Right ventricle myocardium inferior (tissue), 1 donor: ENCODE data around the gene SEMA4F. TPM values are rescaled to one million over a fixed set of nuclear protein-coding genes. Genes with fewer than 3 reads are reported as not detected.
"Not testable (repeated sequence)": the region's sequence is repeated elsewhere in the genome, so short reads cannot be mapped to it uniquely, and the experiment has no call there.

Experiments
- ATAC-seq: fragments of 200-7000 bp; cut with Tn5 transposase; one replicate; pipeline ENCODE4 v1.9.1; 2020; ENCODE audit warnings: mild to moderate bottlenecking, moderate library complexity
- DNase-seq: peaks from one replicate; pipeline ENCODE4 v3.0.0; 2021; ENCODE audit errors: missing footprints
- intact Hi-C: fragments of 100-400 bp; cut with DNase I; formaldehyde crosslinking; loops from one replicate; pipeline ENCODE4 v1.11.0; 2022
- long read RNA-seq: library from polyadenylated mRNA; unstranded; transcript quantifications from one replicate; pipeline ENCODE4 v2.0.0, GENCODE V29; 2021
- total RNA-seq: library from RNA; stranded (reverse); fragmentation: NEBNext Ultra II Directional; extraction: Animal tissue kit (Norgen Biotek cat#: 25700); gene quantifications from one replicate; pipeline ENCODE4 v1.2.1, GENCODE V29; 2021
- donor health status: DM: no; HTN: yes; CAD: no; lungs with severe emphysema.

SEMA4F gene, protein sequence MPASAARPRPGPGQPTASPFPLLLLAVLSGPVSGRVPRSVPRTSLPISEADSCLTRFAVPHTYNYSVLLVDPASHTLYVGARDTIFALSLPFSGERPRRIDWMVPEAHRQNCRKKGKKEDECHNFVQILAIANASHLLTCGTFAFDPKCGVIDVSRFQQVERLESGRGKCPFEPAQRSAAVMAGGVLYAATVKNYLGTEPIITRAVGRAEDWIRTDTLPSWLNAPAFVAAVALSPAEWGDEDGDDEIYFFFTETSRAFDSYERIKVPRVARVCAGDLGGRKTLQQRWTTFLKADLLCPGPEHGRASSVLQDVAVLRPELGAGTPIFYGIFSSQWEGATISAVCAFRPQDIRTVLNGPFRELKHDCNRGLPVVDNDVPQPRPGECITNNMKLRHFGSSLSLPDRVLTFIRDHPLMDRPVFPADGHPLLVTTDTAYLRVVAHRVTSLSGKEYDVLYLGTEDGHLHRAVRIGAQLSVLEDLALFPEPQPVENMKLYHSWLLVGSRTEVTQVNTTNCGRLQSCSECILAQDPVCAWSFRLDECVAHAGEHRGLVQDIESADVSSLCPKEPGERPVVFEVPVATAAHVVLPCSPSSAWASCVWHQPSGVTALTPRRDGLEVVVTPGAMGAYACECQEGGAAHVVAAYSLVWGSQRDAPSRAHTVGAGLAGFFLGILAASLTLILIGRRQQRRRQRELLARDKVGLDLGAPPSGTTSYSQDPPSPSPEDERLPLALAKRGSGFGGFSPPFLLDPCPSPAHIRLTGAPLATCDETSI
- total RNA-seq = 3.7 TPM
- long read RNA-seq, full-length matches to known transcripts = 4 of 6 reads
- long read RNA-seq, partial matches to known transcripts = 1 of 6 reads
- long read RNA-seq, other reads (novel, unspliced or antisense) = 1 of 6 reads

DNA sequence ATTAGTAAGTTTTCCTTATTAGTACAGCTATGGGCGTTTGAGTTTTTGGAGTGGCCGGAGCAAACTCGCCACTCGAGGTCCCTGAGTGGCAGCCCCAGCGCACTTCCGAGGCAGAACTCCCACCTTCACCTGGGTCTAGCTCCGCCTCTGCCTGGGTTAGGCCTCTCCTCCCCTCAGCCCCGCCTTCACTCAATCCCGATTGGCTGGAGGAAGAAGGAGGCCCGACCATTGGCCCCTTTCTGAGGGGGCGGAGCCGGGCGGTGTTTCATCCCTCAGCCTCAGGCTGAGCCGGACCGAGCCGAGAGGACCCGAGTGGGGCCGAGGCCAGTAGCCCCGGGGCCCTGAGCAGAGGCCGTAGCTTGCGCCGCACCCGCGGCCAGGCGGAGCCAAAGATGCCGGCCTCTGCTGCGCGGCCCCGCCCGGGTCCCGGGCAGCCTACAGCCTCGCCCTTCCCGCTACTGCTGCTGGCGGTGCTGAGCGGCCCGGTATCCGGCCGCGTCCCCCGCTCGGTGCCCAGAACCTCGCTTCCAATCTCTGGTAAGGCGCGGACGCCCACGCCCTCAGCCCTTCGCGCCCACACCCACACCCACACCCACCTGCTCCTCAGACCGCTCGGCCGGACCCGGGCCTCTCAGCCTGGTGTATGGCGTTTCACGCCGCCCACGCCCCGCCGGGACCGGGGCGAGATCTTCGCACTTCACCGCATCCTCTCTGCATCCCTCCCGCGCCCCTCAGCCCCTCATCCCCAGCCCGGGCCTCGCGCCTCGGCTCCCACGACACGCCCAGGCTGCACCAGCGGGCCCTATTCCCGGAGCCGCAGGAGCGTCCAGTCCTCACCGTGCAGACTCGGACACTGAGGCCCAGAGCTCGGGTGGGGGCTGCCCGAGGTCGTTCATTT lies at the start of gene SEMA4F:
SEMA4F (plus strand) TSS at position 263 of the 898 bp plus-strand sequence; CDS start at position 393, 130 bp downstream.
- DNase-seq = peak; percentile 97
- intact Hi-C loops = loop anchor here (10.0 kb wide), 1 partner anchor 149 kb away; the partner anchor contains the start of gene PCGF1
- ATAC-seq = peak; percentile 99

DNA sequence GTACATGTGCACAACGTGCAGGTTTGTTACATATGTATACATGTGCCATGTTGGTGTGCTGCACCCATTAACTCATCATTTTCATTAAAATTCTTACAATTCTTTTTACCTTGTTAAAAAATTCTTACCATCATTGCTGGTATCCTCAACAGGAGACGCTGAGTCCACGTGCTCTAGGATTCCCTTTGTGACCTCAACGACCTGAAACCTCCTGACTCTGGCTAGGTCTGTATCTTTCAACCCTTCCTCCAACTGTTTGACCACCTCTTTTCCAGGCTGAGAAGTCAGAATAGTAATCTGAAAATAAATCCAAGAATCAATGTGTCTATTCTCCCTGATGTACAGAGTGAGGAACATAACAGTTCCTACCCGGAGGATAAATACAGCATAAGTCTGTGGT lies 47.1 kb upstream of the SEMA4F start:
- DNase-seq (no peak), ATAC-seq (no peak)
- intact Hi-C loops = no loop called here

DNA sequence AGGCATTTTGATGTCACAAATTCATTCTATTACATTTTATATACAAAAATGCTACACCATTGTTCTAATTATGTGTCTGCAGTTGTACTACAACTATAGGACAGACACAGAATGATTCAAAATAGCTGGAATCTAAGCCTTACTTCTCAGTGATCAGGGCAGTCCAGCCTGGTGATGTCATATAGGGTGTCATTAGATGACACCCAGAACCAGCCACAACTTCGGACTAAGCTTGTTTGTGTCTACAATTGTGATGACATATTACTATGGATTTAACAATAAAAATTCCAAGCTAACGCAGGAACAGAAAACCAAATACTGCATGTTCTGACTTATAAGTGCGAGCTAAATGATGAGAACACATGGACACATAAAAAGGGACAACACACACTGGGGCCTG lies 36.9 kb upstream of the SEMA4F start:
- intact Hi-C loops = no loop called here
- no peak for DNase-seq
- ATAC-seq = no peak

- ATAC-seq (no peak), DNase-seq (no peak)
- intact Hi-C loops = no loop called here
Observed at GRCh38 chr2:74618410-74619083, 35.5 kb upstream of the SEMA4F start.

DNA sequence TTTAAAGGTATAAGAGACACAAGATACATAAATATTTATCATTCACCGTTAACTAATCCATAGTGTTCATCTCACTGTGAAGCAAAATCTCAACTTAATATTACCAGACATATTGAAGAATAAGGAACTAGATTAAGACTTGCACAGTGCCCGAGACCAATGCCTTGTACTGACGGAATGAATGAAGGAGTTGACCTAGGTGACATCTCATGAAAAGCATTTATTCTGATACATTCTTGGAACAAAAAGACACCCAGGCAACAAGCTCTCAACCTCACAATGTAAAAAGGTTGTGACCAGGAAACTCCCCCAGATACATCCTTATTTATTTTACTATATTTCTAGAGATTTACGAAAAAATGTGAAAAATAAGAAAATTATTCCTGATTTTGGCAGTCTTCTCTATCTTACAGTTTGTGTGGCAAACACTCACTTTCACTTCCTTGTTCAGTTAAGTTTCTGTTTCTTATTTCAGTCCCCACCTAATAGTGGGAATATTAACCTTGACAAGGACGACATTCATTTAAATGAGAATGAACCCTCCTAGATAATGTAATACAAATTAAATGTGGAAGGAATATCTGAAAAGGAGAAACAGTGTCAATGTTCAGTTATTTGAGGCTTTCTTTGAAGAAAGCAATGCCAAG lies 34.3 kb upstream of the SEMA4F start:
- ATAC-seq (no peak), DNase-seq (no peak)
- intact Hi-C loops = no loop called here

DNA sequence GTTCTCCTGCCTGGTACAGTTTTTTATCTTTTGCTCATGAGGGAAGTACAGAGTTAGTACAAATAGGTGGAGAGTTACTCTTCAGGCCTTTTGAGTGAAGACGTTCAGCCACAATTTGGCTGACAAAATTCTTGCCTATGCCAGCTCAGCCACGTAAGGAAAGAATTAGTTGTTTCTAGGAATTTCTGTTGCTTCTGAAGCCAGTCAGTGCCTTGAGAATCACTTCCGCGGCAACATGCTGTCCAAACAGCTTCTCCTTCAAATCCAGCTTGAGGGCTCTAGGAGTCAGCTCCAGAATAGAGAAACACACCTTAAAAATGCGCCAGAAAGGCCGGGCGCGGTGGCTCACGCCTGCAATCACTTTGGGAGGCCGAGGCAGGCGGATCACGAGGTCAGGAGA lies 33.4 kb upstream of the SEMA4F start:
- ATAC-seq (no peak), DNase-seq (no peak)
- intact Hi-C loops = no loop called here

GRCh38 chr2:74625658-74626425 lies 28.2 kb upstream of the SEMA4F start:
- ATAC-seq (no peak), DNase-seq (no peak)
- intact Hi-C loops = no loop called here

DNA sequence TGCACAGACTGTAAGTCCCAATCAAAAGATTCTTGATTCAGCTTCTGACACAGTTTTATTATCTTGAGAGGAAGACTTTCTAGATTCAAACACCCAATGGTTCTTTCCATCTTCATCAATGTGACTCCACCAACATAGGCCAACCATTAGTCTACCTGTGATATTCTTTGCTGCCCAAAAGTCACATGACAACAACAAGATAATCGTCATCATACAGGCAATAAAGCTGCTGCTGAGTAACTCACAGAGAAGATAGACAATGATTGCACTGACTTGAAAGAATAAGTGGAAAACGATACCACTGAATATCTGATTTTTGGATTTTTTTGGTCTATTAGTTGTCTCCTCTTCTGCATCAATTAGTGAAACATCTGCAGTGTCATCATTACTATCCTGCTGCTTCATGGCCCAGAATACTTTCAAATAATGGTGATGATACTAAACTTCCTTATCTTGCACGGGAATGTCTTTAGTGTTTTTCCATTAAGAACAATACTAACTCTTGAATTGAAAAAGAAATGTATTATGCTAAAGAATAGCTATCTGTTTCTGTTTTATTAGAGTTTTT lies 25.4 kb upstream of the SEMA4F start:
- DNase-seq (no peak), ATAC-seq (no peak)
- intact Hi-C loops = no loop called here

- DNase-seq, ATAC-seq, intact Hi-C loops: not testable (repeated sequence)
Observed at GRCh38 chr2:74630454-74630853, 23.6 kb upstream of the SEMA4F start.

DNA sequence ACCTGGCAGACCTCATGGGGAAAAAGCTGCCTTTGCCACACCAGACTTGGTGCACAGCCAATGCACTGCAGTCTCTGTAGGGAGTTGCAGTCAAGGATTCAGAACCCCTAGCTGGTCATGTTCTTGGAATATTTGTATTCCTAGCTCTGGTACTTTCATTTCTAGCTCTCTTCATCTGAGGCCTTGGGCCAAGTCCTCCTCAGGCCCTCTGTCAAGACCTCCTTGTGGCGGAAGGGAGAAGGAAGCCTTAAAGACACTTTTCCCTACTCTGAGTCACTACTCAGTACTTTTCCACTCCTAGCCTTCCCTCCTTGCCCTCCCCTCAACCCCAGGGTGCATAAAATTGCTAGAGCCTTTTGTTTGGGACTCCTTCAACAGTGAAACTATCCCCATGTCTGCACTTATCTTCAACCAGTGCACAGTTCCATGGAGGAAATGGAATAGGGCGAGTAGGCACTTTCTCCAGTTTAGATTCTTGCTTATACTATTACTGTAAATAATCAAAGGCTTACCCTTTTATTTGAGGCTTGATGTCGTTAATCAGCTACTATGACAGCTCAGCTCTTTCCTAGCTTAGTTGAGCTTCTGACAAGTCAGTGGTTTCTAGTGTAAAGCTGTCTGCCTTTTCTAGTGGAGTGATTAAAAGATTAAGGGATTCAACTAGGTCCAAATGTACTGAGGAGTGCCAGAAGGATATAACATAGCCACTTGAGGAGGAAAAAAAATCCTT lies 21.7 kb upstream of the SEMA4F start:
- intact Hi-C loops = no loop called here
- DNase-seq (no peak), ATAC-seq (peak; percentile 72)

GRCh38 chr2:74632939-74633312 lies 21.1 kb upstream of the SEMA4F start:
- intact Hi-C loops = no loop called here
- DNase-seq (no peak), ATAC-seq (peak; percentile 72)

DNA sequence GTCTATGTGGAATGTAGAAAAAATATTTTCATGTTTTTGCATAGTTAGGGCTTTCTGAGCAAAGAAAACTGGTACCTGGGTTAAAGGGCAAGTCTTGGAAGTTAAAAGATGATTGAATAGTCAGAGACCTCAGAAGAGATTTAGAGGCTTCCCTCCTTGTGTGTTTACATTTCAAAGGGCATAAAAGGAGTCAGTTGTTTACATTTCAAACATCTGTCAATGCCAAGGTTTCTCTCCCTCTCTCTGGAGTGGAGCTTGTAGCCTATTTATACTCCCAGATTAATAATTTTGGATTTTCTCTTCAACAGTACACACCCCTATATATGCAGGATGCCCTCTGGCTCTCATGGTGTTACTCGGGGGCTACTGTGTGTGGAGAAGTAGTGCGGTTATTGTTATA lies 14.5 kb upstream of the SEMA4F start:
- intact Hi-C loops = no loop called here
- DNase-seq = no peak
- no peak for ATAC-seq

- no peak for ATAC-seq
- no peak for DNase-seq
- intact Hi-C loops = no loop called here
Observed at GRCh38 chr2:74645344-74645743, 8.7 kb upstream of the SEMA4F start.

DNA sequence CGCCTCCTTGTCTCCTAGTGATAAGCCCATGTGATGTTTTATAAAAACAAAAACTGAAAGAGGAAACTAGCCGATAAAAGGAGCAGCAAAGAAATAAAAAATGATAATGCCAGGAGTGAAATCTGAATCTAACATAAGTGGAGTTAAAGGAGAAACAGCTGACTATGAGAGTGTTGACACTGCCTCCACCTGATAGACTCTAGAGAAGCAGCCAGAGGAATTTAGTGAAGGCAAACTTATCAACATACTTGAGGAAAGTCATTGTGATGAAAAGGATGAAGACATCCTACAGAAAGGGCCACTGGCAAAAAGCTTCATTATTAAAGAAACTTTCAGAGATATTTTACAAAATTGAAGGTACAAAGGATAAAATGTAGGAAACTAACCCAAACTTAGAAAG lies 7.8 kb upstream of the SEMA4F start:
- ATAC-seq = no peak
- DNase-seq = no peak
- intact Hi-C loops = no loop called here

DNA sequence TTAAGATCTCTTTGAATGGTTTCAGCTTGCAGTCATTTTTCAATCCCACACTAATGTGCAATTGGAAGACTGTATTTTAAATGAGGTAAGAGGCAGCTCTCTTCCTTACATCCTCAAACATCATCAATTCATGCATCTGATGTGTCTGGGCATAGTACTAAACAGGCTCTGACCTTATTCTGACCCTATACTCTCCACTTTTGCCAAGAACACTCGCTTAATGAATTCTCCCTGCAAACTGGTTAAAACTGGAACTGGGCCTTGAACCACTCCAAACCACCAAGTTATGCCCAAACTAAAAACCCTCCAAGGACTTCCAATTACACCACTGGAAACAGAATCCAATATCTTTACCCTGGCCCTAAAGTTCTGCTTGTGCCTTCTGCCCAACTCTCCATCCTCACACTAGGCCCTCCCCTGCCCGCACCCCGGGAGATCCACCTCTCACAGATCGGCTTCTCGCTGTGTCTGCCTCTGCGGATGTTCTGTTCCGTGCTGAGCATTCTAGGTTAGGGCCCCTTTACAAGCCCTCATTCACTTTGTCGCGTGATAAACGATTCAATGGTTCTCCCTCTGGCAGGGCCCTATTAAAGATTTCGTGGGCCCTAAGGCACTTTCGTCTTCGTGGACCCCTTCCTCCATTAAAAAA lies 7.1 kb upstream of the SEMA4F start:
- intact Hi-C loops = no loop called here
- no peak for DNase-seq
- ATAC-seq = no peak

- DNase-seq (no peak), ATAC-seq (peak; percentile 37)
- intact Hi-C loops = no loop called here
Observed at GRCh38 chr2:74648009-74648443, 6.0 kb upstream of the SEMA4F start, which contains the start of gene M1AP. Gene M1AP, minus strand, starts transcription at chr2:74648330. Its CDS starts 8,055 bp downstream, at chr2:74640275.
